Measurements from ENCODE around the gene ARMC5.

DNA sequence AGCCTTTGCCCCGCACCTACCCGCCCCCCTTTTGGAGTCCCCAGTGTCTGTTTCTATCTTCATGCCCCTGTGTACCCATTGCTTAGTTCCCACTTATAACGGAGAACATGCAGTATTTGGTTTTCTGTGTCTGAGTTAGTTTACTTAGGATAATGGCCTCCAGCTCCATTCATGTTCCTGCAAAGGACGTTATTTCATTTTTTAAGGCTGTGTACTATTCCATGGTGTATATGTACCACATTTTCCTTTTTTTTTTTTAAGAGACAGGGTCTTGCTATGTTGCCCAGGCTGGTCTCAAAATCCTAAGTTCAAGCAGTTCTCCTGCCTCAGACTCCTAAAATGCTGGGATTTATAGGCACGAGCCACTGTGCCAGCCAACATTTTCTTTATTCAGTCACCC lies 8.6 kb downstream of the ARMC5 start:
- TF ChIP-seq, protein P1, sequence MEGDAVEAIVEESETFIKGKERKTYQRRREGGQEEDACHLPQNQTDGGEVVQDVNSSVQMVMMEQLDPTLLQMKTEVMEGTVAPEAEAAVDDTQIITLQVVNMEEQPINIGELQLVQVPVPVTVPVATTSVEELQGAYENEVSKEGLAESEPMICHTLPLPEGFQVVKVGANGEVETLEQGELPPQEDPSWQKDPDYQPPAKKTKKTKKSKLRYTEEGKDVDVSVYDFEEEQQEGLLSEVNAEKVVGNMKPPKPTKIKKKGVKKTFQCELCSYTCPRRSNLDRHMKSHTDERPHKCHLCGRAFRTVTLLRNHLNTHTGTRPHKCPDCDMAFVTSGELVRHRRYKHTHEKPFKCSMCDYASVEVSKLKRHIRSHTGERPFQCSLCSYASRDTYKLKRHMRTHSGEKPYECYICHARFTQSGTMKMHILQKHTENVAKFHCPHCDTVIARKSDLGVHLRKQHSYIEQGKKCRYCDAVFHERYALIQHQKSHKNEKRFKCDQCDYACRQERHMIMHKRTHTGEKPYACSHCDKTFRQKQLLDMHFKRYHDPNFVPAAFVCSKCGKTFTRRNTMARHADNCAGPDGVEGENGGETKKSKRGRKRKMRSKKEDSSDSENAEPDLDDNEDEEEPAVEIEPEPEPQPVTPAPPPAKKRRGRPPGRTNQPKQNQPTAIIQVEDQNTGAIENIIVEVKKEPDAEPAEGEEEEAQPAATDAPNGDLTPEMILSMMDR (IDR thresholded peaks at IDR 0.05 in 4 of 5, conservative IDR thresholded peaks at IDR 0.05 in 1 of 5) = no peak
- no peak for TF ChIP-seq POLR2A (IDR thresholded peaks at IDR 0.05)

Measured in gastrocnemius medialis (tissue), 4 donors.